ENCODE measurements around the gene NOTO. TPM values are rescaled to one million over a fixed set of nuclear protein-coding genes. Genes with fewer than 3 reads are reported as not detected.
"Not testable (repeated sequence)": the region's sequence is repeated elsewhere in the genome, so short reads cannot be mapped to it uniquely, and the experiment has no call there.

NOTO gene
- total RNA-seq, 2 experiments from 2014 or later, result not detected

GRCh38 chr2:73185965-73186364, 16.4 kb upstream of the NOTO start:
- Mint-ChIP-seq H3K36me3 (ENCODE audit: low read depth) (no peaks in the 10 kb centered on the region), H3K27ac (no peak overlapping the region), H3K4me1 (ENCODE audit: low read depth) (no peaks in the 10 kb centered on the region), H3K9me3 (no peaks in the 10 kb centered on the region), H3K27me3 (peaks cover 9% of the 10 kb centered on the region), H3K4me3 (no peak overlapping the region)
- intact Hi-C loops (cut with micrococcal nuclease), result no loop called here
- ChIA-PET POLR2A (no interaction called here), CTCF (interaction anchor here (2.8 kb wide), 1 partner anchor 9 kb away, joined by 32 read pairs; no protein-coding TSS in a partner anchor)
- ATAC-seq, result no peak
- TF ChIP-seq, protein P1, sequence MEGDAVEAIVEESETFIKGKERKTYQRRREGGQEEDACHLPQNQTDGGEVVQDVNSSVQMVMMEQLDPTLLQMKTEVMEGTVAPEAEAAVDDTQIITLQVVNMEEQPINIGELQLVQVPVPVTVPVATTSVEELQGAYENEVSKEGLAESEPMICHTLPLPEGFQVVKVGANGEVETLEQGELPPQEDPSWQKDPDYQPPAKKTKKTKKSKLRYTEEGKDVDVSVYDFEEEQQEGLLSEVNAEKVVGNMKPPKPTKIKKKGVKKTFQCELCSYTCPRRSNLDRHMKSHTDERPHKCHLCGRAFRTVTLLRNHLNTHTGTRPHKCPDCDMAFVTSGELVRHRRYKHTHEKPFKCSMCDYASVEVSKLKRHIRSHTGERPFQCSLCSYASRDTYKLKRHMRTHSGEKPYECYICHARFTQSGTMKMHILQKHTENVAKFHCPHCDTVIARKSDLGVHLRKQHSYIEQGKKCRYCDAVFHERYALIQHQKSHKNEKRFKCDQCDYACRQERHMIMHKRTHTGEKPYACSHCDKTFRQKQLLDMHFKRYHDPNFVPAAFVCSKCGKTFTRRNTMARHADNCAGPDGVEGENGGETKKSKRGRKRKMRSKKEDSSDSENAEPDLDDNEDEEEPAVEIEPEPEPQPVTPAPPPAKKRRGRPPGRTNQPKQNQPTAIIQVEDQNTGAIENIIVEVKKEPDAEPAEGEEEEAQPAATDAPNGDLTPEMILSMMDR (IDR thresholded peaks at IDR 0.05), result no peak
- DNase-seq, result no peak

DNA sequence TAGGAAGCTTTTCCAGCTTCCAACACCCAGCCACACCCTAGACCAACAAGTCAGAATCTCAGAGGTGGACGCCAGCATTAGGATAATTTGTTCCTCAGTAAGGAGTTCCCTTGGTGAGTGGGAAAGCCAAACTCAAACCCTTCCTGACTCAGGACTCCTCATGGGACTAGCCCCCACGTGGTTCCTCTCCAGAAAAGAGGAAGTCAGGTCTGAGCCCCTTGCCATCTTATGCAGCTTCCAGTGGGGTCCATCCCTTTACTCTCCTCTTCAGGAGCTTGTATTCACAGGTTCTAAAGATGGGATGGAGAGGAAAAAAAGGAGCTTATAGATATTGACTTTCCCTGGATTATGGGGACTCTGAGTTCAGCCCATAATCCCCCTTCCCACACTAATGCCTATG, 14.8 kb upstream of the NOTO start:
- H3K9me3 Mint-ChIP-seq, result no peaks in the 10 kb centered on the region
- CTCF ChIA-PET, result interaction anchor here (2.8 to 4.3 kb wide), 2 partner anchors 10 to 25 kb away, joined by 15 to 32 read pairs; no protein-coding TSS in a partner anchor
- no peaks in the 10 kb centered on the region for H3K4me1 Mint-ChIP-seq (ENCODE audit: low read depth)
- no peak overlapping the region for H3K27ac Mint-ChIP-seq
- H3K36me3 Mint-ChIP-seq (ENCODE audit: low read depth), result no peaks in the 10 kb centered on the region
- POLR2A ChIA-PET, result no interaction called here
- TF ChIP-seq, protein P1 (IDR thresholded peaks at IDR 0.05), result no peak
- ATAC-seq (no peak), DNase-seq (no peak)
- H3K27me3 Mint-ChIP-seq, result peaks cover 7% of the 10 kb centered on the region
- intact Hi-C loops (cut with micrococcal nuclease), result no loop called here
- no peak overlapping the region for H3K4me3 Mint-ChIP-seq

DNA sequence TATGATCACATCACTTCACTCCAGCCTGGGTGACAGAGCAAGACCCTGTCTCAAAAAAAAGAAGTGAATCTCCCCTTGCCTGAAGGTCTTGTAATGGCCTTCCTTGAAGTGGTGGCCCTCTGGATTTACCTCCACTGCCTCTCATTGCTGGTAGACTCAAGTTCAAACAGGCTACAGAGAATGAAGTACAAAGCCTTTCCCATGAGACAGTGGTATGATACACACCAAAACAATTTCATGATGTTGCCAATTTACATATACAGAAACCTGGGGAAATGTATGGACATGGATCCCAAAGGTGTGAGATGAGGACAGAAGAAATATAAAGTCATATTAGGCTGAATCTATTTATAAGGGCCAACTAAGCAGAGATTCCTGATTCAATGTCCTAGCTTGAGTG, 4.8 kb upstream of the NOTO start:
- POLR2A ChIA-PET, result no interaction called here
- H3K36me3 Mint-ChIP-seq (ENCODE audit: low read depth), result no peaks in the 10 kb centered on the region
- intact Hi-C loops (cut with micrococcal nuclease), result no loop called here
- CTCF ChIA-PET, result interaction anchor here (1.2 kb wide), 1 partner anchor 15 kb away, joined by 3 read pairs; no protein-coding TSS in a partner anchor
- ATAC-seq (no peak), DNase-seq (no peak)
- H3K27ac Mint-ChIP-seq, result no peak overlapping the region
- peaks cover 3% of the 10 kb centered on the region for H3K4me1 Mint-ChIP-seq (ENCODE audit: low read depth)
- H3K27me3 Mint-ChIP-seq, result peaks cover 30% of the 10 kb centered on the region
- no peak overlapping the region for H3K4me3 Mint-ChIP-seq
- TF ChIP-seq, protein P1 (IDR thresholded peaks at IDR 0.05), result no peak
- H3K9me3 Mint-ChIP-seq, result no peaks in the 10 kb centered on the region

- H3K27ac Mint-ChIP-seq; H3K36me3 Mint-ChIP-seq (ENCODE audit: low read depth); intact Hi-C loops (cut with micrococcal nuclease); H3K4me3 Mint-ChIP-seq; H3K9me3 Mint-ChIP-seq; DNase-seq; H3K4me1 Mint-ChIP-seq (ENCODE audit: low read depth); POLR2A ChIA-PET: not testable (repeated sequence)
- ATAC-seq, result peak; percentile 45
- peaks cover 45% of the 10 kb centered on the region for H3K27me3 Mint-ChIP-seq
- CTCF ChIA-PET, result interaction anchor here (1.2 to 1.3 kb wide), 2 partner anchors 12 to 23 kb away, joined by 3 to 6 read pairs; no protein-coding TSS in a partner anchor
These were observed 2.1 kb upstream of the NOTO start for GRCh38 chr2:73200281-73200680.

DNA sequence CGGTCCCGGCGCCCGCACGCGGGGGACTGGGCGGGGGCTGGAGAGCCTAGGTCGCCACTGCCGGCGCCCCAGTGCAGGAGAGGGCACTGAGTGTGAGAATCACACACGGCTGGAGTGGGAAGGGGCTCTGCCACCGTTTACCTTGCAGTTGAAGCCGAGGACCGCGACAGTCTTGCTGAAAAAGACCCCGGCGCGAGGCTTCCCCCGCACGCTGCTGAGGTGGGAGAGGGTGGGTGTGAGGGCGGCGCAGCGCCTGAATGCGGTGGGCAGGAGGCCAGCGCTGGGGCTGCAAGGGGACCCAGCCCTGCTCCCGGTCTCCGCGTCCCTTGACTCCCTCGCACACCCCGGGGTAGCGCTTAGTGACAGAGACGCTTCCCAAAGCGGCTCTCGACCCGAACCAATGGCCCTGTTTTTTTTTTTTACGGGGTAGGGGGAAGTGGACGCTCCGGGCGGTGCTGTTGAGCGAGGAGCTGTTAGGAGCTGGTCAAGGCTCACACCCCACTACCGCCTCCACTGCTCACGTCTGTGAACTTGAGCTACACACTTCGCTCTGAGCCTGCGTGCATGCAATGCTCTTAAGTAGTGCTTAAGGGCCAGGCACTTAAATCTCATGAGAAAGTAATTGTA, 794 bp downstream of the NOTO start:
- H3K36me3 Mint-ChIP-seq (ENCODE audit: low read depth), result no peaks in the 10 kb centered on the region
- H3K27me3 Mint-ChIP-seq, result peaks cover 42% of the 10 kb centered on the region
- TF ChIP-seq, protein P1 (IDR thresholded peaks at IDR 0.05), result no peak
- H3K27ac Mint-ChIP-seq, result no peak overlapping the region
- H3K4me1 Mint-ChIP-seq (ENCODE audit: low read depth), result peaks cover 5% of the 10 kb centered on the region
- ATAC-seq (peak; percentile 39), DNase-seq (no peak)
- ChIA-PET POLR2A (no interaction called here), CTCF (interaction anchor here (1.2 to 1.7 kb wide), 2 partner anchors 9 to 26 kb away, joined by 4 to 7 read pairs; no protein-coding TSS in a partner anchor)
- H3K9me3 Mint-ChIP-seq, result no peaks in the 10 kb centered on the region
- intact Hi-C loops (cut with micrococcal nuclease), result no loop called here
- H3K4me3 Mint-ChIP-seq, result peak overlapping the region; percentile 15
